GDM1 (cell line): ENCODE measurements around the gene TBX19.

Source experiments
- DNase-seq: peaks from one replicate; lab custom pipeline; 2025; lab: John Stamatoyannopoulos, UW

Gene TBX19

GRCh38 chr1:168360151-168361021, 79.7 kb downstream of the TBX19 start:
- no peak for DNase-seq

GRCh38 chr1:168361252-168361651, 80.6 kb downstream of the TBX19 start:
- DNase-seq, result no peak

- DNase-seq, result peak; percentile 29
Observed at GRCh38 chr1:168362991-168363390, 82.3 kb downstream of the TBX19 start.
